ENCODE data around the gene GUCA2A.

Gene GUCA2A

GRCh38 chr1:42177541-42177981, 13.0 kb upstream of the GUCA2A start (continued):
- no peak for TF ChIP-seq ZNF529 (tag by site-specific recombination; IDR thresholded peaks at IDR 0.05; ENCODE audit: insufficient replicate concordance)
- TF ChIP-seq KLF8 (tag by site-specific recombination; IDR thresholded peaks at IDR 0.05): peak; percentile 85
- TF ChIP-seq ZNF24 (tag by site-specific recombination; IDR thresholded peaks at IDR 0.05): peak; percentile 59; the same call in 1 of the 2 replicates
- peak; percentile 27; the same call in 1 of the 2 replicates for TF ChIP-seq BCL6B (tag by site-specific recombination; IDR thresholded peaks at IDR 0.05)
- TF ChIP-seq KLF10 (tag by site-specific recombination; IDR thresholded peaks at IDR 0.05): no peak
- TF ChIP-seq ZNF561 (tag by site-specific recombination; IDR thresholded peaks at IDR 0.05; ENCODE audit: borderline replicate concordance): no peak
- TF ChIP-seq ZNF121 (tag by site-specific recombination; IDR thresholded peaks at IDR 0.05): no peak
- TF ChIP-seq HOXC10 (CRISPR knock-in tag; IDR thresholded peaks at IDR 0.05): no peak
- no peak for TF ChIP-seq ZFP69B (tag by site-specific recombination; IDR thresholded peaks at IDR 0.05)
- TF ChIP-seq HOXA7 (CRISPR knock-in tag; IDR thresholded peaks at IDR 0.05; ENCODE audit: borderline replicate concordance): no peak
- no peak for TF ChIP-seq ZNF473 (tag by site-specific recombination; IDR thresholded peaks at IDR 0.05)
- TF ChIP-seq ZNF146 (tag by site-specific recombination; IDR thresholded peaks at IDR 0.05): no peak
- TF ChIP-seq ZBTB21 (tag by site-specific recombination; IDR thresholded peaks at IDR 0.05): no peak
- TF ChIP-seq ZNF362 (tag by site-specific recombination; IDR thresholded peaks at IDR 0.05): no peak
- TF ChIP-seq ZNF768 (tag by site-specific recombination; IDR thresholded peaks at IDR 0.05): no peak
- no peak for TF ChIP-seq ZNF148 (tag by site-specific recombination; IDR thresholded peaks at IDR 0.05; ENCODE audit: borderline replicate concordance)
- TF ChIP-seq ZNF184 (tag by site-specific recombination; IDR thresholded peaks at IDR 0.05): no peak
- no peak for TF ChIP-seq PRDM2 (tag by site-specific recombination; IDR thresholded peaks at IDR 0.05; ENCODE audit: borderline replicate concordance)
- no peak for TF ChIP-seq ZNF501 (tag by site-specific recombination; IDR thresholded peaks at IDR 0.05)
- no peak for TF ChIP-seq ZNF560 (tag by site-specific recombination; IDR thresholded peaks at IDR 0.05; ENCODE audit: borderline replicate concordance)
- no peak for TF ChIP-seq ZNF221 (tag by site-specific recombination; IDR thresholded peaks at IDR 0.05; ENCODE audit: borderline replicate concordance)
- no peak for TF ChIP-seq ZNF37A (tag by site-specific recombination; IDR thresholded peaks at IDR 0.05)
- TF ChIP-seq ZNF791 (tag by site-specific recombination; IDR thresholded peaks at IDR 0.05): no peak
- no peak for TF ChIP-seq ZBTB7A (tag by site-specific recombination; IDR thresholded peaks at IDR 0.05; ENCODE audit: low read depth)
- TF ChIP-seq BCL11B (tag by site-specific recombination; IDR thresholded peaks at IDR 0.05; ENCODE audit: low read depth): peak; percentile 83; the same call in 1 of the 2 replicates
- TF ChIP-seq PRDM4 (tag by site-specific recombination; IDR thresholded peaks at IDR 0.05): peak; percentile 84
- TF ChIP-seq ZNF76 (tag by site-specific recombination; IDR thresholded peaks at IDR 0.05; ENCODE audit: borderline replicate concordance, low read depth): no peak
- TF ChIP-seq ZNF48 (tag by site-specific recombination; IDR thresholded peaks at IDR 0.05): no peak
- no peak for TF ChIP-seq ZSCAN16 (tag by site-specific recombination; IDR thresholded peaks at IDR 0.05)

Data from HEK293 (cell line).